Esophagus muscularis mucosa (tissue), 4 donors: ENCODE results near the gene ZNF648. TPM values are rescaled to one million over a fixed set of nuclear protein-coding genes. Genes with fewer than 3 reads are reported as not detected.
"Not testable (repeated sequence)": the region's sequence is repeated elsewhere in the genome, so short reads cannot be mapped to it uniquely, and the experiment has no call there.

Experiments
- DNase-seq: peaks from one replicate; pipeline ENCODE4 v3.0.0-alpha.2; 2017; ENCODE audit errors: extremely low spot score
- H3K27ac ChIP-seq, 4 donors: fragments of 200-600 bp; sonication (generic); replicated peaks in 1 of 4; 1 replicate in 3 of 4; 2 replicates in 1 of 4; pipeline ENCODE4 v1.5.1; 2016 to 2019; ENCODE audit warnings: mild to moderate bottlenecking in 1 of 4
- H3K27me3 ChIP-seq, 4 donors: fragments of 200-600 bp; sonication (generic); one replicate each; pipeline versions ENCODE4 v1.5.1 to v1.6.0; 2016 to 2019
- H3K36me3 ChIP-seq, 4 donors: fragments of 200-600 bp; sonication (generic); one replicate each; pipeline ENCODE4 v1.5.1; 2016 to 2019
- H3K4me1 ChIP-seq, 4 donors: fragments of 200-600 bp; sonication (generic); one replicate each; pipeline ENCODE4 v1.5.1; 2016 to 2019
- H3K4me3 ChIP-seq, 4 donors: fragments of 200-600 bp; sonication (generic); 1 replicate in 2 of 4; 2 replicates in 2 of 4; pipeline ENCODE4 v1.5.1; 2016 to 2019; ENCODE audit warnings: mild to moderate bottlenecking in 4 of 4, moderate library complexity in 1 of 4
- H3K9me3 ChIP-seq, 4 donors: fragments of 200-600 bp; sonication (generic); 1 replicate in 3 of 4; 2 replicates in 1 of 4; pipeline ENCODE4 v1.5.1; 2016 to 2019
- CTCF ChIP-seq, 3 experiments: fragments of 200-600 bp in 2 of 3; fragments of 450-650 bp in 1 of 3; sonication (generic) in 2 of 3; IDR thresholded peaks; one replicate each; pipeline ENCODE4 v1.5.1; 2017 to 2019; ENCODE audit warnings: antibody characterized with exemption in 3 of 3, mild to moderate bottlenecking in 2 of 3, moderate library complexity in 1 of 3
- EP300 ChIP-seq: sonication (generic); formaldehyde crosslinking; IDR thresholded peaks from one replicate; pipeline ENCODE4 v1.6.1; 2017; ENCODE audit warnings: antibody characterized with exemption
- POLR2A ChIP-seq: fragments of 450-650 bp; IDR thresholded peaks from one replicate; pipeline ENCODE4 v1.6.1; 2017; ENCODE audit warnings: antibody characterized with exemption, moderate library complexity, mild to moderate bottlenecking, low read depth
- POLR2AphosphoS5 ChIP-seq, 2 donors: sonication (generic); formaldehyde crosslinking; IDR thresholded peaks; one replicate each; pipeline ENCODE4 v1.6.1; 2017; ENCODE audit warnings: antibody characterized with exemption in 2 of 2
- WGBS: methylation state at CpG from one replicate; pipeline ENCODE4 v1.1.5; 2018; 5-methylcytosine and 5-hydroxymethylcytosine counted together
- intact Hi-C: fragments of 100-400 bp; cut with DNase I; formaldehyde crosslinking; loops from one replicate; pipeline ENCODE4 v1.15.1; 2023
- total RNA-seq, 4 donors: library from RNA; depleted of rRNA; stranded (reverse); fragments of >200 nt; gene quantifications; one replicate each; pipeline versions ENCODE4 v1.1.0 to v1.2.1, GENCODE V29; 2016

ZNF648 gene
- total RNA-seq, 4 donors from 2014 or later, result not detected

GRCh38 chr1:182050481-182051448 lies 10.7 kb downstream of the ZNF648 start:
- no peak overlapping the region for H3K4me3 ChIP-seq
- no peaks in the 10 kb centered on the region for H3K9me3 ChIP-seq
- no peak overlapping the region for H3K27ac ChIP-seq
- DNase-seq, result no peak
- no peaks in the 10 kb centered on the region for H3K36me3 ChIP-seq
- intact Hi-C loops, result no loop called here
- 71% methylated on average over 4 of the region's 4 CpGs for WGBS
- H3K27me3 ChIP-seq, result peaks cover 0 to under 1% (median 0%) of the 10 kb centered on the region in 4 donors
- H3K4me1 ChIP-seq, result no peaks in the 10 kb centered on the region
- TF ChIP-seq POLR2AphosphoS5 (IDR thresholded peaks at IDR 0.05), result no peak
- no peak for TF ChIP-seq POLR2A
- TF ChIP-seq CTCF (IDR thresholded peaks at IDR 0.05), result no peak

- WGBS, result 66% methylated on average over 2 of the region's 2 CpGs
- Histone ChIP-seq H3K36me3 (no peaks in the 10 kb centered on the region), H3K9me3 (peaks cover 0 to 7% (median 4%) of the 10 kb centered on the region in 4 donors), H3K4me1 (no peaks in the 10 kb centered on the region), H3K27me3 (no peaks in the 10 kb centered on the region), H3K27ac (no peak overlapping the region), H3K4me3 (no peak overlapping the region)
- TF ChIP-seq POLR2A, result no peak
- TF ChIP-seq CTCF (IDR thresholded peaks at IDR 0.05), result no peak
- TF ChIP-seq EP300, result no peak
- TF ChIP-seq POLR2AphosphoS5 (IDR thresholded peaks at IDR 0.05), result no peak
- intact Hi-C loops, result no loop called here
- no peak for DNase-seq
These were observed 12.9 kb downstream of the ZNF648 start for GRCh38 chr1:182048562-182048961.

- intact Hi-C loops, result no loop called here
- Histone ChIP-seq H3K9me3 (peaks cover 0 to 7% (median 4%) of the 10 kb centered on the region in 4 donors), H3K27me3 (no peaks in the 10 kb centered on the region), H3K4me3 (no peak overlapping the region), H3K4me1 (no peaks in the 10 kb centered on the region), H3K36me3 (no peaks in the 10 kb centered on the region), H3K27ac (no peak overlapping the region)
- no peak for DNase-seq
- TF ChIP-seq CTCF (IDR thresholded peaks at IDR 0.05) (no peak), POLR2A (no peak), EP300 (no peak), POLR2AphosphoS5 (IDR thresholded peaks at IDR 0.05) (no peak)
These were observed 14.7 kb downstream of the ZNF648 start for GRCh38 chr1:182046763-182047162.

GRCh38 chr1:182045481-182045880 lies 16.0 kb downstream of the ZNF648 start:
- H3K36me3 ChIP-seq, H3K27ac ChIP-seq, H3K4me3 ChIP-seq, H3K9me3 ChIP-seq, H3K4me1 ChIP-seq, DNase-seq, H3K27me3 ChIP-seq, intact Hi-C loops: not testable (repeated sequence)
- WGBS, result 95% methylated on average over 8 of the region's 8 CpGs

- Histone ChIP-seq H3K4me1 (no peaks in the 10 kb centered on the region), H3K27me3 (no peaks in the 10 kb centered on the region), H3K4me3 (no peak overlapping the region), H3K9me3 (peaks cover 0 to 7% (median 4%) of the 10 kb centered on the region in 4 donors), H3K36me3 (no peaks in the 10 kb centered on the region), H3K27ac (no peak overlapping the region)
- TF ChIP-seq CTCF (IDR thresholded peaks at IDR 0.05), result no peak
- no peak for TF ChIP-seq POLR2AphosphoS5 (IDR thresholded peaks at IDR 0.05)
- TF ChIP-seq EP300, result no peak
- TF ChIP-seq POLR2A, result no peak
- WGBS, result 74% methylated on average over 3 of the region's 3 CpGs
- intact Hi-C loops, result no loop called here
- no peak for DNase-seq
These were observed 19.9 kb downstream of the ZNF648 start for GRCh38 chr1:182041615-182042014.
